Breast epithelium (tissue), 4 donors: ENCODE data around the gene FUT3. TPM values are rescaled to one million over a fixed set of nuclear protein-coding genes. Genes with fewer than 3 reads are reported as not detected.
"Not testable (repeated sequence)": the region's sequence is repeated elsewhere in the genome, so short reads cannot be mapped to it uniquely, and the experiment has no call there.

Experiments used
- DNase-seq, 2 donors: peaks; one replicate each; pipeline ENCODE4 v3.0.0-alpha.2; 2019; ENCODE audit warnings: low spot score in 2 of 2
- H3K27ac ChIP-seq, 2 donors: fragments of 200-600 bp; sonication (generic) in 1 of 2; one replicate each; pipeline ENCODE4 v1.5.1; 2016 to 2019; ENCODE audit warnings: mild to moderate bottlenecking in 1 of 2
- H3K27me3 ChIP-seq, 2 donors: fragments of 200-600 bp; sonication (generic) in 1 of 2; one replicate each; pipeline versions ENCODE4 v1.5.1 to v1.6.0; 2017 to 2019; ENCODE audit warnings: control low read depth in 1 of 2, mild to moderate bottlenecking in 1 of 2
- H3K36me3 ChIP-seq: fragments of 200-600 bp; one replicate; pipeline ENCODE4 v1.5.1; 2019
- H3K4me1 ChIP-seq, 2 donors: fragments of 200-600 bp; sonication (generic); one replicate each; pipeline ENCODE4 v1.5.1; 2016 to 2019; ENCODE audit warnings: control low read depth in 1 of 2
- H3K4me3 ChIP-seq, 3 donors: fragments of 200-600 bp; sonication (generic); 1 replicate in 2 of 3; 2 replicates in 1 of 3; pipeline ENCODE4 v1.5.1; 2016 to 2019; ENCODE audit warnings: mild to moderate bottlenecking in 3 of 3, moderate library complexity in 2 of 3
- H3K9me3 ChIP-seq, 2 donors: fragments of 200-600 bp; sonication (generic) in 1 of 2; one replicate each; pipeline ENCODE4 v1.5.1; 2016 to 2019; ENCODE audit warnings: control low read depth in 1 of 2
- POLR2A ChIP-seq: fragments of 450-650 bp; IDR thresholded peaks from one replicate; pipeline ENCODE4 v1.6.1; 2016; ENCODE audit warnings: antibody characterized with exemption, mild to moderate bottlenecking, moderate library complexity
- POLR2AphosphoS5 ChIP-seq, 3 donors: sonication (generic); formaldehyde crosslinking; IDR thresholded peaks; one replicate each; pipeline ENCODE4 v1.6.1; 2017; ENCODE audit warnings: antibody characterized with exemption in 3 of 3
- intact Hi-C: fragments of 100-400 bp; cut with DNase I; formaldehyde crosslinking; loops from one replicate; pipeline ENCODE4 v1.15.1; 2023; ENCODE audit warnings: low total_unique reads
- total RNA-seq, 3 donors: library from RNA; depleted of rRNA; stranded (reverse); fragments of >200 nt; gene quantifications; one replicate each; pipeline ENCODE4 v1.1.0, GENCODE V29; 2016
- TF ChIP-seq, protein P1 (sequence below), 3 donors: fragments of 450-650 bp; IDR thresholded peaks; one replicate each; pipeline ENCODE4 v1.5.1; 2016 to 2017; ENCODE audit warnings: antibody characterized with exemption in 3 of 3, mild to moderate bottlenecking in 3 of 3, moderate library complexity in 3 of 3

Gene FUT3
- total RNA-seq, 3 donors from 2014 or later: 1.3 to 2.9 TPM; not detected in 1

DNA sequence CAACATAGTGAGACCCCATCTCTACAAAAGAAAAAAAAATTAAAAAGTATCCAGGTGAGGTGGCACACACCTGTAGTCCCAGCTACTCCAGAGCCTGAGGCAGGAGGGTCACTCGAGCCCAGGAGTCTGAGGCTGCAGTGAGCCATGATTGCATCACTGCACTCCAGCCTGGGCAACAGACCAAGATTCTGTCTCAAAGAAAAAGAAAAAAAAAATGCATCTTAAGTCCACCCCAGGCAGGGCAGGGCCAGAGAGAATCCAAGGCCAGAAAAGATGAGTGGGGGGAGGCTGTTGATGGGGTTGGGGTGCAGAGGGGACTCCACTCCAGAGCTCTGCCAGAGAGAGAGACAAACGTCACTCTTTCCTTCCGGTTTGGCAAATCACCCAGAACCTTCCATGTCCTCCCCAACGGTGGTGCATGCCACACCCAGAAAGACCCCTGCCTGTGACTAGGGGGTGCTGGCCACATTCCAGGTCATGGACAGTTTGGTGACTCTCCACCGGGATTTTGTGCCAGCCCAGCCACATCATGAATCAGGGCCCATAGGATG lies 431 bp downstream of the FUT3 start:
- H3K9me3 ChIP-seq: no peaks in the 10 kb centered on the region
- no peak for TF ChIP-seq POLR2A
- peak in 1 of 3 donors; percentile 19 for TF ChIP-seq POLR2AphosphoS5 (IDR thresholded peaks at IDR 0.05)
- H3K4me1 ChIP-seq: no peaks in the 10 kb centered on the region
- H3K4me3 ChIP-seq: peak overlapping the region in 1 of 3 donors; percentile 6
- peak in 1 of 2 donors; percentile 53 for DNase-seq
- H3K36me3 ChIP-seq: no peaks in the 10 kb centered on the region
- intact Hi-C loops: no loop called here
- peak overlapping the region; percentile 52 to 54 for H3K27ac ChIP-seq
- H3K27me3 ChIP-seq: no peaks in the 10 kb centered on the region

DNA sequence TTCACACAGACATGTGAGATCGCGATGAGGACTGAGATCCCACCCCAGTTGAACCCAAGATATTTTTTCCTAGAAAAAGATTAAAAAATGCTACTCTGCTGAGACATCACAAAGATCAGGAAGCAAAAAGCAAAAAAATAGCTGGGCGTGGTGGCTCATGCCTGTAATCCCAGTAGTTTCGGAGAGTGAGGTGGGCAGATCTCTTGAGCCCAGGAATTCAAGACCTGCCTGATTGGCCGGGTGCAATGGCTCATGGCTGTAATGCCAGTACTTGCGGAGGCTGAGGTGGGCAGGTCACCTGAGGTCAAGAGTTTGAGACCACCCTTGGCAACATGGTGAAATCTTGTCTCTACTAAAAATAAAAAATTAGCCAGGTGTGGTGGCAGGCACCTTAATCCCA lies 1.1 kb downstream of the FUT3 start:
- Histone ChIP-seq H3K4me1 (no peaks in the 10 kb centered on the region), H3K9me3 (no peaks in the 10 kb centered on the region), H3K4me3 (no peak overlapping the region), H3K27me3 (no peaks in the 10 kb centered on the region), H3K36me3 (no peaks in the 10 kb centered on the region), H3K27ac (no peak overlapping the region)
- intact Hi-C loops: no loop called here
- TF ChIP-seq POLR2A (no peak), POLR2AphosphoS5 (IDR thresholded peaks at IDR 0.05) (no peak)
- TF ChIP-seq, protein P1, sequence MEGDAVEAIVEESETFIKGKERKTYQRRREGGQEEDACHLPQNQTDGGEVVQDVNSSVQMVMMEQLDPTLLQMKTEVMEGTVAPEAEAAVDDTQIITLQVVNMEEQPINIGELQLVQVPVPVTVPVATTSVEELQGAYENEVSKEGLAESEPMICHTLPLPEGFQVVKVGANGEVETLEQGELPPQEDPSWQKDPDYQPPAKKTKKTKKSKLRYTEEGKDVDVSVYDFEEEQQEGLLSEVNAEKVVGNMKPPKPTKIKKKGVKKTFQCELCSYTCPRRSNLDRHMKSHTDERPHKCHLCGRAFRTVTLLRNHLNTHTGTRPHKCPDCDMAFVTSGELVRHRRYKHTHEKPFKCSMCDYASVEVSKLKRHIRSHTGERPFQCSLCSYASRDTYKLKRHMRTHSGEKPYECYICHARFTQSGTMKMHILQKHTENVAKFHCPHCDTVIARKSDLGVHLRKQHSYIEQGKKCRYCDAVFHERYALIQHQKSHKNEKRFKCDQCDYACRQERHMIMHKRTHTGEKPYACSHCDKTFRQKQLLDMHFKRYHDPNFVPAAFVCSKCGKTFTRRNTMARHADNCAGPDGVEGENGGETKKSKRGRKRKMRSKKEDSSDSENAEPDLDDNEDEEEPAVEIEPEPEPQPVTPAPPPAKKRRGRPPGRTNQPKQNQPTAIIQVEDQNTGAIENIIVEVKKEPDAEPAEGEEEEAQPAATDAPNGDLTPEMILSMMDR (IDR thresholded peaks at IDR 0.05): no peak
- DNase-seq: no peak

DNA sequence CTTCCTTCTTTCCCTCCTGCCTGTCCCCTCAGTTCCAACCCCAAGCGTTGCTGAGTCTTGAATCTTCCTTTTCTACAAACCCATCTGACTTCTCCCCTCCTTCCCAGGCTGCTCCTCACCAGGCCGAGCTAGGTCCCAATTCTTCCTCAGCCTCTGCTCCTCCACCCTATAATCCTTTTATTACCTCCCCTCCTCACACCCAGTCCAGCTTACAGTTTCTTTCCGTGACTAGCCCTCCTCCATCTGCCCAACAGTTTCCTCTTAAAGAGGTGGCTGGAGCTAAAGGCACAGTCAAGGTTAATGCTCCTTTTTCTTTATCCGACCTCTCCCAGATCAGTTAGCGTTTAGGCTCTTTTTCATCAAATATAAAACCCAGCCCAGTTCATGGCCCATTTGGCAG lies 2.6 kb downstream of the FUT3 start:
- intact Hi-C loops, H3K27me3 ChIP-seq, H3K36me3 ChIP-seq, H3K27ac ChIP-seq, H3K4me3 ChIP-seq, H3K9me3 ChIP-seq, DNase-seq, H3K4me1 ChIP-seq: not testable (repeated sequence)

DNA sequence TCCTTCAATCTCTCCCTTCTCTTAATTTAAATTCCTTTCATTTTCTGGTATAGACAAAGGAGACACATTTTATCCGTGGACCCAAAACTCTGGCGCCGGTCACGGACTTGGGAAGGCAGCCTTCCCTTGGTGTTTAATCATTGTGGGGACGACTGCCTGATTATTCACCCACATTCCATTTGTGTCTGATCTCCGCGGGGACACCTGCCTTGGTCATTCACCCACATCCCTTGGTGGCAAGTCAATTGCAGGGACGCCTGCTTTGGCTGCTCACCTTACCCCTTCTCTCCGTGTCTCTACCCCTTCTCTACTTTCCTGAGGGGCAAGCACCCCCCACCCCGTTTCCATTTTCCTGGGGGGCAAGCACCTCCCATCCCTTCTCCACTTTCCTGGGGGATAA lies 3.4 kb downstream of the FUT3 start:
- intact Hi-C loops: not testable (repeated sequence)

DNA sequence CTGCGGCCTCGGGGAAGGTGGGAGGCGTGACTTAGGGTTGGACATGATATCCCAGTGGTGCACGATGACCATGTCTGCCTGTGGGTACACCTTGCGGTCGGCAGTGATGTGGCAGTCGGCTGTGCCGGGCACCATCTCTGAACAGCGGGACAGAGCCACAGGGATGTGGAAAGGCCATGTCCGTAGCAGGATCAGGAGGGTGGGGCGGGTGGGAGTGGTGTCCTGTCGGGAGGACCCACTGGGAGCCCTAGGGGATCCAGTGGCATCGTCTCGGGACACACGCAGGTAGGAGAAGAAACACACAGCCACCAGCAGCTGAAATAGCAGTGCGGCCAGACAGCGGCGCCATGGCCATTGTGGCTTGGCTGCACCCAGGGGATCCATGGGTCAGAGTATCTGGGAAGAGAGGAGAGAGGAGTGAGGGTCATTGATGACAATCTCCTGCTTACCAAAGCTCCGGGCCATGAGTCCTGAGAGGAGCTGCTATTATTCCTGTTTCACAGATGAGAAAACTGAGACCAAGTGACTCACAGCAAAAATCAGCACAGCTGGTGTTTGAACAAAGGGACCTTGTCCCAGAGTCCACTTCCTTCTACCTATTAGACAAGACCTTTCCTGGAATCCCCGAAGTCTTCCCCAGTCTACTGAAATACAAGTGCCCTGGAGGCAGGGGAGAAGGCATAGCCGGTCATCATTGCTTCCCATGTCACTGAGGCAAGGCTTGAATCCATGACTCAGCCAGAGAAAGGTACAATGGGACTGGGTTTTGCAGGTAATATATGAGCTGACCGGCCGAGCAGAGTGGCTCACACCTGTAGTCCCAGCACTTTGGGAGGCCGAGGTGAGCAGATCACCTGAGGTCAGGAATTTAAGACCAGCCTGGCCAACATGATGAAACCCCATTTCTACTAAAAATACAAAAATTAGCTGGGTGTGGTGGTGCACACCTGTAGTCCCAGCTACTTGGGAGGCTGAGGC lies 6.5 kb downstream of the FUT3 start:
- Histone ChIP-seq H3K27ac (no peak overlapping the region), H3K4me1 (no peaks in the 10 kb centered on the region), H3K36me3 (no peaks in the 10 kb centered on the region), H3K4me3 (no peak overlapping the region), H3K9me3 (no peaks in the 10 kb centered on the region), H3K27me3 (no peaks in the 10 kb centered on the region)
- no peak for TF ChIP-seq POLR2AphosphoS5 (IDR thresholded peaks at IDR 0.05)
- TF ChIP-seq, protein P1 (IDR thresholded peaks at IDR 0.05): no peak
- TF ChIP-seq POLR2A: no peak
- intact Hi-C loops: loop anchor here (5.0 kb wide), 1 partner anchor 988 kb away; no protein-coding TSS in a partner anchor
- DNase-seq: no peak

More for the DNA sequence above, 3.4 kb downstream of the FUT3 start:
- not testable (repeated sequence) for DNase-seq, H3K27ac ChIP-seq, H3K9me3 ChIP-seq, H3K36me3 ChIP-seq, H3K4me3 ChIP-seq, H3K4me1 ChIP-seq, H3K27me3 ChIP-seq

DNA sequence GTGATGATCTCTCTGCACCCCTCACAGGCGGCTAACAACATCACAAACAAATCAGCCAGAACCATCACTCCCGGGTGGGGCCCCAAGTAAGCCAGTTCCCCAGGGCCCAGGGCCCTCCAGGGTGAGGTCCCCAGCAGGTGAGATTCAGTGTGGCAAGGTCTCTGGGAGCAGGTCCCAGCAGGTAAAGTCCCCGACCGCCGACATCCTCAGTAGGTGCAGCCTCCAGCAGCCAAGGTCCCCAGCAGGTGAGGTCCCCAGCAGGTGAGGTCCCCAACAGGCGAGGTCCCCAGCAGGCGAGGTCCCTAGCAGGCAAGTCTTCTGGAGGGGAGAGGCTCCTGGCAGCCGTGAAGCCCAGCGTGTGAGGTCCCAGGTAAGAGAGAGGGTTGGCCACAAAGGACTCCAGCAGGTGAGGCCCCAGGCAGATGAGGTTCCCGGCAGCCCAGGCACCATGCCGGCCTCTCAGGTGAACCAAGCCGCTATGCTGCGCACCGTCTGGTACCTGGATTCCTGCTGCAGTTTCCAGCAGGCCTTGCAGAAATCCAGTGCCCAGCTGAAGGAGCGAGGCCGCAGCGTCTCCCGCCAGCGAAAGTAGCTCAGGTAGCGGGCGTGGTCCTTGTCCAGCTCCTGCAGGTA lies 7.8 kb downstream of the FUT3 start:
- TF ChIP-seq POLR2A (no peak), POLR2AphosphoS5 (IDR thresholded peaks at IDR 0.05) (no peak)
- TF ChIP-seq, protein P1 (IDR thresholded peaks at IDR 0.05): no peak
- no peak for DNase-seq
- Histone ChIP-seq H3K27me3 (no peaks in the 10 kb centered on the region), H3K4me3 (no peak overlapping the region), H3K27ac (no peak overlapping the region), H3K36me3 (no peaks in the 10 kb centered on the region), H3K4me1 (no peaks in the 10 kb centered on the region), H3K9me3 (no peaks in the 10 kb centered on the region)
- intact Hi-C loops: loop anchor here (5.0 kb wide), 1 partner anchor 989 kb away; no protein-coding TSS in a partner anchor

DNA sequence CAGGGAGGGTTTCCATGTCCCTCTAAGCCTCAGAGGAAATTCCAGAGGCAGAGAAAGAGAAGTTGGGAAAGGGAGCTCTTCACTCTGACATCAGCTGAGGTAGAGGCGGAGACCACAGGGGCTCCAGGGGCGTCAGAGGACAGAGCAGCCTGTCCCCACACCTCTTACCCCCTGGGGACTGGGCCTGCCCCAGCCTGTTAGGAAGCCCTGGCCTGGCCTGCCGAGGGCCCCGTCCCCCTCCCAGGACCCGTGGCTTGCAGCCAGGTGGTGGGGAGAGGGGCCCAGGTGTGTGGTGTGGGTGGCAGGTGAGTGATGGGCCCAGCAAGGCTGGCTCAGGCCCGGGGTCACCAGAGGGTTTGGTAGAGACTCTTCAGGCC lies 9.5 kb downstream of the FUT3 start:
- H3K27ac ChIP-seq, DNase-seq, H3K4me1 ChIP-seq, H3K27me3 ChIP-seq, H3K36me3 ChIP-seq, H3K9me3 ChIP-seq, H3K4me3 ChIP-seq: not testable (repeated sequence)
- intact Hi-C loops: loop anchor here (5.0 kb wide), 1 partner anchor 991 kb away; no protein-coding TSS in a partner anchor
